Cerebellar nuclear complex (tissue), 1 donor: ENCODE data around the gene COX11.

Experiments
- DNase-seq, 2 experiments: peaks; one replicate each; lab custom pipeline; 2025; lab: John Stamatoyannopoulos, UW

The COX11 gene

GRCh38 chr17:54967621-54968261 lies 713 bp downstream of the COX11 start:
- DNase-seq = no peak

- DNase-seq = no peak
Observed at GRCh38 chr17:54956791-54957190, 11.7 kb downstream of the COX11 start.

- DNase-seq = no peak
Observed at GRCh38 chr17:54951286-54951685, 17.2 kb downstream of the COX11 start.

- DNase-seq = no peak
Observed at GRCh38 chr17:54950116-54950515, 18.3 kb downstream of the COX11 start.

GRCh38 chr17:54948380-54948779 lies 20.1 kb downstream of the COX11 start:
- DNase-seq = no peak

GRCh38 chr17:54947396-54947795 lies 21.1 kb downstream of the COX11 start:
- DNase-seq = no peak

- no peak for DNase-seq
Observed at GRCh38 chr17:54945671-54946070, 22.8 kb downstream of the COX11 start.

- DNase-seq = no peak
Observed at GRCh38 chr17:54945231-54945630, 23.2 kb downstream of the COX11 start.

- DNase-seq = no peak
Observed at GRCh38 chr17:54944796-54945195, 23.7 kb downstream of the COX11 start.

GRCh38 chr17:54941285-54941684 lies 27.2 kb downstream of the COX11 start:
- DNase-seq = no peak

GRCh38 chr17:54937426-54937825 lies 31.0 kb downstream of the COX11 start:
- no peak for DNase-seq

GRCh38 chr17:54937018-54937417 lies 31.4 kb downstream of the COX11 start:
- no peak for DNase-seq

GRCh38 chr17:54935471-54935870 lies 33.0 kb downstream of the COX11 start:
- no peak for DNase-seq

- DNase-seq = no peak
Observed at GRCh38 chr17:54933921-54934320, 34.5 kb downstream of the COX11 start.

- no peak for DNase-seq
Observed at GRCh38 chr17:54932711-54933110, 35.7 kb downstream of the COX11 start.

GRCh38 chr17:54927525-54927924 lies 40.9 kb downstream of the COX11 start:
- DNase-seq = no peak

GRCh38 chr17:54924405-54924804 lies 44.0 kb downstream of the COX11 start:
- DNase-seq = no peak

- no peak for DNase-seq
Observed at GRCh38 chr17:54920819-54921218, 47.6 kb downstream of the COX11 start.

- DNase-seq = no peak
Observed at GRCh38 chr17:54919425-54919824, 49.0 kb downstream of the COX11 start.

- no peak for DNase-seq
Observed at GRCh38 chr17:54916721-54917120, 51.7 kb downstream of the COX11 start.
